Colon (tissue), 2 donors: ENCODE measurements around the gene UGGT2.
A peak's percentile ranks its signal among the peaks of the same experiment; 100 is the strongest.
"Not testable (repeated sequence)": the region's sequence is repeated elsewhere in the genome, so short reads cannot be mapped to it uniquely, and the experiment has no call there.

Experiments used
- FAIRE-seq: peaks from 2 replicates; lab custom pipeline; 2012; peaks lifted over from hg19 to GRCh38; lab: Jason Lieb, UNC
- donor health status: control.
- donor health status: control.

UGGT2 gene

DNA sequence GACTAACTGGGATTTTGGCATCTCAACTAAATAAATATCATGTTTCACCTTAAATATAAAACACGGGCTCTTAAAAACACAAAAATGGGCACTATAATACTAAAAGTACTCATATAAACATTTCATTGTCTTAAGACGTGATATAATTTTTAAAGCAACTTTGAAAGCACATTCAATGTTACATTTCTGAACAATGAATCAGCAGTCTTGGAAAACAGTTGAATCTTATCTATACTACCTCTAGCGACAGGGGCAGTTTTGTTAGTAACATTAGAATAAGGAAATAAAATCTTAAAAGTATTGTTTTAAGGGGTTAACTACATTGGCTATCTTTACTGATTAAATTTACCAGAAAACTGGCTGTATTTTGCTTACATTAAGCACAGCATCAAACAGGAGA is 156.9 kb downstream of the UGGT2 start:
- no peak for FAIRE-seq

DNA sequence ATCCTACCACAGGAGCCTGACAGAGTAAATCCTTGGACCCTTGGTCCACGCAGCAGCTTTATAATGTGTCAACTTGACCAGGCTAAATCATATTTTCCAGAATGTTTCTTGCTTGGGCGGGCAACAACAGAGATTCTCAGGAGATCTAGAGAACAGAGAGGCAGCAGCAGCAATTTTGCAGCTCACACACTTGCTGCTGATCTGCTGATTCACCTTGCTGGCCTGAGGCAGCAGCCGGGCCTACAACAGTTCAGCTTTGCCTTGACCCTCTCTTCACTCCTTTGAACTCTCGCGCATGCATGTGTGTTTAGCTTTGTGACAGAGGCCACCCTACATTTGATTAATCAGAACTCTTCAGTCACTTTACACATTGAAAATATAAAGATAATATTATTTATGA is 159.3 kb downstream of the UGGT2 start:
- no peak for FAIRE-seq

DNA sequence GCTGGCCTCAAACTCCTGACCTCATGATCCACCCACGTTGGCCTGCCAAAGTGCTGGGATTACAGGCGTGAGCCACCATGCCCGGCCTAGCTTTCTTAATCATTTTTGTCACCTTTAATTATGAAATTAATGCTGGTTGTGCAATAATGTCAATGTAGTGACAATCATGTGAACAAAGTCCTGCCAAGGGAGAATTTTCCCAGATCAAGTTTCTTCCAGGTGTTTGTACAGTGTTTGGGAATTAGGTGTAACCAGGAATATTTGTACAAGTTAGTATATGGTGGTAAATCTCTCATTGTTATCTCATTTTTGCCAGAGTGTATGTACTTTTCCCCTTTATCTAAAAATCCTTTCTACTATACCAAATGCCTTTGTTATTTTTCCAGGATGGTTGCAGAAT is 171.1 kb downstream of the UGGT2 start:
- no peak for FAIRE-seq

DNA sequence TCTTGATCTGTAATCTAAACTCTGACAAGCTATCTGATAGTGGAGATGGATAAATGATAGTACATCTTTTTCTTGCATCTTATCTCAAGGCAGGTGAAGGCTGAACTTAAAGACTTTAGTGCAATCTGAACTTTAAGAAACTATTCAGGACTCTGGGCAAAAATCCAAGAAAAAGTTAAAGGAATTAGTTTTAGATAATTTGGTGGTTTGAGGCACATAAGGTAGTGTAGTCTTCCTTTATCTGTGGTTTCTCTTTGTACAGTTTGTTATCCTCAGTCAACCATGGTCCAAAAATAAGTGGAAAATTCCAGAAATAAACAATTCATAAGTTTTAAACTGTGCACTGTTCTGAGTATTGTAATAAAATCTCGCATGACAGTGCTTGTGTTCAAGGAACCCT is 172.9 kb downstream of the UGGT2 start:
- no peak for FAIRE-seq

DNA sequence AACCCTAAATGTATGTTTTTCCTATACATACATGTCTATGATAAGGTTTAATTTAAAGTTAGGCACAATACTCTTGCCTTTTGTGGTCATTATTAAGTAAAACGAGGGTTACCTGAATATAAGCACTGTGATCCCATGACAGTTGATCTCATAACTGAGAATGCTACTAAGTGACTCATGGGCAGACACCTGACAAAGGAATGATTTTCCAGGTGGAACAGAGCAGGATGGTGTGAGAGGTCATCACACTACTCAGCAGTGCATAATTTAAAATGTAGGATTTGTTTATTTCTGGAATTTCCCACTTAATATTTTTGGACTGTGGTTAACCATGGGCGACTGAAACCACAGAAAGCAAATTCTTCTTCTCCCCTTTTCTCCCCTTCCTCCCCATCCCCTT is 178.9 kb downstream of the UGGT2 start:
- FAIRE-seq: no peak

DNA sequence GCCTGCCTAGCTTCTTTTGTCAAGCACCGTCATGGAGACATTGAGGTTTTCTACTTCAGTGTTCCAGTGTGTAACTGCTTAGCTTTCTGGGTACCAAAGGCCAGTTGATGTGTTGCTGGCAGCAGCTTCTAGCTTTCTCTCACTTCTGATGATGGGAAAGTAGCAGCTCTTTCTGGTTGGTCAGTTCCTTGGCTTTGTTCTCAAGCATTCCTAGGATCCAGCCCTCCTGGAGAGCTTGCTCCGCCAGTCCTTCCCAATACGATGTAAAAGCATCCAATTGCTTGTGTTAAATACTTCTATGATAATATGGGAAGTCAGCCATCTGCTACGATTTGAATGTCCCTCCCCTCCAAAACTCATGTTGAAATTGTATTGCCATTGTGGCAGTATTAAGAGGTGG is 182.8 kb downstream of the UGGT2 start:
- no peak for FAIRE-seq

DNA sequence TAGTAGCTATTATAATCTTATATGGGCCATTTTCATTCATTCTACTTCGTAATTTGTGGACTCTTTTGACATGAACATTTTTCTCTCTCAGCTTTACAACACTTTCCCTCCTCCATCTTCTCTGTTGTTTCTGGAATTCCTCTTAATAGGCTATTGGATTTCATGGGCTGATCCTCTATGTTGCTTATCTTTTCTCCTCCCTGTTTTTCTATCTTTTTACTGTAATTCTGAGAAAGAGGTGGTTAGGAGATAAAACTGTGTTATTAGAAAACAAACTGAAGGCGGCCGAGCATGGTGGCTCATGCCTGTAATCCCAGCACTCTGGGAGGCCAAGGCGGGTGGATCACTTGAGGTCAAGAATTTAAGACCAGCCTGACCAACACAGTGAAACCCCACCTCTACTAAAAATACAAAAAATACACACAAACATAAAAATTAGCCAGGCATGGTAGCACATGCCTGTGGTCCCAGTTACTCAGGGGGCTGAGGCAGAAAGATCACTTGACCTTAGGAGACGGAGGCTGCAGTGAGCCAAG is 188.1 kb downstream of the UGGT2 start:
- FAIRE-seq: no peak

DNA sequence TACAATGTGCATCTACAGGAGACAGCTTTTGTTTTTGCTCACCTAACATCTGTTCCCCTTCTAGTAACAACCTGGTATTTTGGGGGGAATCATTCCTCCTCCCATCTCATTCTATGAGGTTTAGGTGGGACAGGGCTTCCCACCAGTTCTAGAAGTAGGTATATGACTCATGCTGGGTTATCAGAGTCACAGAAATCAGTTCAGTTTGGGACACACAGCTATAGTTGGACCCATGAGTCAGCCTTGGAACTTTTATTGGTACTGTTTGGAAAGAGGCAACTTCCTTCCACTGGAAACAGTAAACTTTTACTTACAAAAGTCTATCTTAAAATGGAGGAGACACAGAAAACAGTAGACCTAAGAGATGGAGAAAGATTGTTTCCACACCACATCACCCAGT is 190.8 kb downstream of the UGGT2 start:
- no peak for FAIRE-seq

DNA sequence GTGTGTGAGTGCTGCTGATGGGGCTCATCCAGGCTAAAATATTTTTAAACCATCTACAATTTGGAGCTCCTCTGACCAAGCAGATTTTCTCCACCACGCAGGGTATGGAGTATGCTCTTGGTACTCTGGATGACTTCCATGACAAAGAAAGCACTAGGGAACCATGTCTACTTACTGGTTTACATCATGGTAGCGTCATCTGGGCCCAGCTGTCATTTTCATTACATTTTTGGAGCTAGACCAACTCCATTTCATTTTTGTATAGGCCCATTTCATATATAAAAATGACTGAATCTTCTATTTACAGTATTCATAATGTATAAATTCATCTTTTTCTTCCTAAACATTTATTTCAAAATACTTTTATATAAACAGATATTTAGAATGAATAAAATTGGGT is 191.9 kb downstream of the UGGT2 start:
- FAIRE-seq: no peak

DNA sequence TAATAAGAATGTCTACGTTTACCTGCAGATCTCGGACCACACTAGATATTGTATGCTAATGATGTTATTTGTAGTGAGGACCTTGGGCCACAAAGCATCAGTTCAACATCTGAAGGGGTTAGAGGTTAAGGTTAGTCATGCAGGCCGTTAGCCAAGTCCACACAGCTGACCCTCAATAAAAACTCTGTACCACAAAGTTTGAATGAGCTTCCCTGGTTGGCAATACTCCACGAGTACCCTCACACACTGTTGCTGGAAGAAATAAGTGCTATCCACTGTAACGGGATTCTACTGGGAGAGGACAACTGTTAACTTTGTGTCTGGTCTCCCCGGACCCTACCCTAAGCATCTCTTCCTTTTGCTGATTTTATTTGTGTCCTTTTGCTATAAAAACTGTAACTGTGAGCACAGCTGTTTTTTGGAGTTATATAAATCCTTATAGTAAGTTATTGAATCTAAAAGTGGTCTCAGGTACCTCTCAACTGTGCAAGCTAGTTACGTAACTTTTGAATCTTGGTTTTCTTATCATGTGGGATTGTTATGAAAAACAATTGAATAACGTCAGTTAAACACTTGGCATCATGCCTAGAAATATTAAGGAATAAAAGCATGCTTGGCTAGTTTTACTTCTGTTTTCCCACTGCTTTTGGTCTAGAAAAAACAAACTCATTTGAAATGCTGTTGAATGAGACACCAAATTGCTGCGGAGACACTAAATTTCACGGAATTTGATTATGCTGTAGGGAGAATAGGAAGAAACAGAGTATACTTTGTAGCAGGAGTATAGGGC is 194.7 kb downstream of the UGGT2 start:
- FAIRE-seq: no peak

DNA sequence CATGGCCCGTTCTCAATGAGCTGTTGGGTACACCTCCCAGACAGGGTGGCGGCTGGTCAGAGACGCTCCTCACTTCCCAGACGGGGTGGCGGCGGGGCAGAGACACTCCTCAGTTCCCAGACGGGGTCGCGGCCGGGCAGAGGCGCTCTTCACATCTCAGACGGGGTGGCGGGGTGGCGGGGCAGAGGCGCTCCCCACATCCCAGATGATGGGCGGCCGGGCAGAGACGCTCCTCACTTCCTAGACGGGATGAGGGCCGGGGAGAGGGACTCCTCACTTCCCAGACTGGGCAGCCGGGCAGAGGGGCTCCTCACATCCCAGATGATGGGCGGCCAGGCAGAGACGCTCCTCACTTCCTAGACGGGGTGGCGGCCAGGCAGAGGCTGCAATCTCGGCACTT is 207.5 kb downstream of the UGGT2 start:
- not testable (repeated sequence) for FAIRE-seq

DNA sequence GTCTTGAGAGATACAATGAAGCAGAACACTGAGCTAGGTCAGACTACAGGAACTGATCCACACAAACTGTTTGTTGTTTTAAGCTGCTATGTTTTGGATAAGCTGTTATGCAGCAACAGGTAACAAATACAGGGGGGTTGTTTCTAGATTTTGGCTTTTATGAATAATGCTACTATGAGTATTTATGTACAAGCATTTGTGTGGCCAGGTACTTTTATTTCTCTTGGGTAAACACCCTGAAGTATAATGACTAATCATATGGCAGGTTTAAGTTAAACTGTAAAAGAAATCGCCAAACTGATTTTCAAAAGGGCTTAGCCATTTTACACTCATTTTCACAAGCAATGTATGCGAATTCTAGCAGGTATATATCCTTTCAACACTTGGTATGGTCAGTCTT is 210.3 kb downstream of the UGGT2 start:
- no peak for FAIRE-seq

DNA sequence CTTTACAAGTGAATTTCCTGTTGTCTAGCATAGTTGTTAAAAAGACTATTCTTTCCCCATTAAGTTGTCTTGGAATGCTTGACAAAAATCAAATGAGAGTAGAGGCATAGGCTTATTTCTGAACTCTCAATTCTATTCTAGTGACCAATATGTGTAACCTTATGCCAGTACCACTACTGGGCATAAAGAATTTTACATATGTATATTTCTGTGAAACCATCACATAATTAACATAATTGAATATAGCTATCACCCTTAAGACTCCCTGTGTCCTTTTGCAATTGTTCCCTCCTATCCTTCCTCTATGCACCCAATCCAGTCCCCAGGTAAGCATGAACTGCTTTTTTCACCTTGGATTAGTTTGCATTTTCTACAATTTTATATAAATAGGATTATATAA is 211.3 kb downstream of the UGGT2 start:
- no peak for FAIRE-seq

DNA sequence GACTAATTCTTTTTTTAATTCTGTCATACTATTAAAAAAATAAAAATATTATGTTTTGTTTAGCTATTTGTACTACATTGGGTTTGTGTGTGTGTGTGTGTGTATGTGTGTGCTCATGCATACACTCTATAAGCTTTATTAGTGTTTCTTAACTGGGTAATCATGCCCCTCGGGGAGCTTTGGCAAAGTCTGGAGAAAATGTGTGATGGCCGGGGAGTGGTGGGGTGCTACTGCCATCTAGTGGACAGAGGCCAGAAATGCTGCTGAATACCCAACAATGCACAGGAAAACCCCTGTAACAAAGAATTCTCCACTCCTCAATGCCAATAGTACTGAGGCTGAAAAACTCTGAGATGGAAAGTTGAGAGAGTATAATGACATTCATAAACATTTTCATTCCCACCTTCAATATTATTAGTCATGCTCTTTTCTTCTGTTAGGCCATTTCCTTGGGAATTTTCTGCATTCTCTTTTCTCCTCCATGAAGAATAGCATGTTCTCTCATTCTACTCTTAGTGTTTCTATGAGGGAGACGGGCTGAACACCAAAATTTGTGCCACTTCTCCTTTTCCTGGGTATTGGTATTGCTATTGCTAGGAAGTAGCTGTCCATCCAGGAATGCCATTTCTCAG is 219.0 kb downstream of the UGGT2 start:
- no peak for FAIRE-seq

DNA sequence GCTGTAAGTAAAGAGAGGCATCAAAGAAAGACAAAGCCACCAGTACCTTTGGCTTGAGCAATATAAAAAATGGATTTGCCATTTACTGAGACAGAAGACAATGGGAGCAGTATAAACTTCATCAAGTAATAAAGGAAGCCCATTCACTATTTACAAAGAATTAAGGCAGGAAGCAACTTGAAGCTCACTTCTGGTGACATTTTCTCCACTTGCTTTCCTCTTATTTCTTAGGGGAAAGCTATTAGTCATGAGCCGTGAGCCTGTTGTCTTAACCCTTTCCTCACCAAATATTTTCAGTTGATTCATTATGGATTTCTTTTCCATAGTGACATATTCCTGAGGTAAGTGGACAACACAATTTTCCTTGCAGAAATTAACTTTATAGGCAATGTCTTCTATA is 219.5 kb downstream of the UGGT2 start:
- no peak for FAIRE-seq

DNA sequence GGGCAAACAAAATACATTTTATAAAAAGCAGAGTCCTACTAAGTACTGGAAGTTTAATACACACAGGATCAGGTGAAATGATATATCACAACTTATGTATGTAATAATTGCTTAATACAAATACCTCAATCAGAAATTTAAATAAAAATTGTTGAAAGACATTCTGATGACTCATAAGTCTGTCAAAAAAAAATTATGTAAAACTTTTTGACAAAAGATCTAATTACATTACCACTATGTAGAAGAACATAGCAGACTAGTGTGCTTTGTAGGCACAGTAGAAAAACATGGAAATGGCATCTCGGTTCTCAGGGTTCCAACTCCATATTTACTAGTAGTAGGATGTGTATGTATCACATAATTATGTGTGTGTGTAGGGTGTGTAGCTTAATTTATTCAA is 220.1 kb downstream of the UGGT2 start:
- peak; percentile 14 for FAIRE-seq

DNA sequence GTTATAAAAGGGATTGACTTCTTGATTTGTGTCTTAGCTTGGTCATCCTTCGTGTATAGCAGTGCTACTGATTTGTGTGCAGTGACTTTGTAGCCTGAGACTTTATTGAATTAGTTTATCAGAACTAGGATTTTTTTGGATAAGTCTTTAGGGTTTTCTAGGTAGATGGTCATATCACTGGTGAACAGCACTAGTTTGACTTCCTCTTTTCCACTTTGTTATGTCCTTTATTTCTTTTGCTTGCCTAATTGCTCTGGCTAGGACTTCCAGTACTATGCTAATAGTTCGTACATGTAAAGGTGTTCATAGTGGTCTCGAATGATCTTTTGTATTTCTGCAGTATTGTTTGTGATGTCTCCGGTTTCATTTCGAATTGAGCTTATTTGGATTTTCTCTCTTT is 230.9 kb downstream of the UGGT2 start:
- no peak for FAIRE-seq

DNA sequence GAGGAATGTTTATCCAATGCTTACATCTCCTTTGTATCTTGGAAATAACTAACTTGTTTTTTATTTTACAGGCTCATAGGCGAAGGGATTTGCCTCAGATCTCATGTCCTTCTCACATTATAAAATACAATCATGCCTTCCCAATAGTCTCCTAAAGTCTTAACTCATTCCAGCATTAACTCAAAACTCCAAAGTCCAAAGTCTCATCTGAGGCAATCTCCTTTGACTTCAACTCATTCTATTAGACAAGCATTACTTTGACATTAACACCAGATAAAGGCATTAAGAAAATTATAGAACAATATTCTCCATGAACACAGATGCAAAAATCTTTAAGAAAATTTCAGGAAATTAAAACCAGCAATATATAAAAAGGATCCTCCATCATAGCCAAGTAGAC is 238.7 kb downstream of the UGGT2 start:
- no peak for FAIRE-seq

DNA sequence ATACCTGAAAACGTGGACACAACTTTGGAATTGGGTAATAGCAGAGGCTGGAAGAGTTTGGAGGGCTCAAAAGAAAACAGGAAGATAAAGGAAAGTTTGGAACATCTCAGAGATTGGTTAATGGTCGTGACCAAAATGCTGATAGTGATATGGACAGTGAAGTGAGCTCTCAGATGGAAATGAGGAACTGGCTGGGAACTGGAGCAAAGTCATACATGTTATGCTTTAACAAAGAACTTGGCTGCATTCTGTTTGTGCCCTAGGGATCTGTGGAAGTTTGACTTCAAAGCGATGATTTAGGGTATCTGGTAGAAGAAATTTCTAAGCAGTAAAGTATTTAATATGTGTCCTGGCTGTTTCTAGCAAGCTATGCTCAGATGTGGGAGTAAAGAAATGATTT is 240.1 kb downstream of the UGGT2 start:
- FAIRE-seq: no peak

DNA sequence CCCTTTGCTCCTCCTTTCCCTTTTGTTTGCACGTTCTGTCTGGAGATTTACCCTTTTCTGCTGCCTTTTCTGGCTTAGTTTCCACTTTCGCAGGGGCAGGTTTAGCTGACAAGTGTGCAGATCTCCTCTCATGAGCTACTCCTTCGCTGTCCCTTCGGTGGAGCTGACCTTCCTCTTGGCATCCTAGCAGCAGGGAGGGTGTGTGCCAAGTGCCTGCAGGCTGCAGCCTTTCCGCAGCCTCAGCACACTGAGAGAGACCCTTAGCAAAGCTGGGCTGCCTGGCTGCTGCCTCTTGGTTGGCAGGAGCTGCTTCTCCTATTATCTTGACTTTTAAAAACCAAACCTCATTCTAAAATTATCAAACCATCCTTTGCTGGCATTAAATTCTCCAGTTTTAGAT is 243.8 kb downstream of the UGGT2 start:
- no peak for FAIRE-seq

DNA sequence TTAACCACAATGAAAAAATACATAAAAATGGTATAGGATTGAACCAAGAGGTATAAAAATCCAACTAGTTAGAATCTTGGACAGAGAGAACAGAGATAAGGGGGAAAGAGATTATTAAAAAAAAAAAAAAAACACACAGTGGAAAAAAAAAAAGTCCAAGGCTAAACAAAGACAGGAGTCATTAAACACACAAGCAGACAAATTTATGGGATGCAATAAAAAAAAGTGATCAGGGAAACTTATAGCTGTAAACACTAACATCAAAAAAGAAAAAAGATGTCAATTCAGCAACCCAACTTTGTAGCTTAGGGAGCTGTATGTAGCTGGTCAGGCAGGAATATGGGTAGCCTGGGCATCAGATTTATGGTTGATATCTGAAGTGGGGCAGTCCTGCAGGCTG is 247.3 kb downstream of the UGGT2 start:
- FAIRE-seq: no peak

DNA sequence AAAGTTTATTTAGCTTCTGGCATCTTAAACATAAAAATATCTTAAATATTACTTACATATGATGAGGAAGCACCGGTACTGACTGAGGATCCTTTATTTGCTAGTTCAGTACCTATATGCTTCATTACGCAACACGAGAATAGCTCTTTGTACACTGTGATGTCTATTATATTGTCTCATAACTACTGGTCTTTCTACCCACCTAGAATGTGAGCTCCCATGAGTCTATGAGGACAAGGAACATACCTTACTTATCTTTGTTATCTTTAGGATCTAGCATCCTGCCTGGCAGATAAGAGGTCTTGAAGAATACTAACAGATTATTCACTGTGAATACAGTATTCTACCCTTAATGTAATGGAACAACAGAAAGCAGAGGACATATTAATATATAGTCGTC is 251.4 kb downstream of the UGGT2 start:
- FAIRE-seq: no peak

DNA sequence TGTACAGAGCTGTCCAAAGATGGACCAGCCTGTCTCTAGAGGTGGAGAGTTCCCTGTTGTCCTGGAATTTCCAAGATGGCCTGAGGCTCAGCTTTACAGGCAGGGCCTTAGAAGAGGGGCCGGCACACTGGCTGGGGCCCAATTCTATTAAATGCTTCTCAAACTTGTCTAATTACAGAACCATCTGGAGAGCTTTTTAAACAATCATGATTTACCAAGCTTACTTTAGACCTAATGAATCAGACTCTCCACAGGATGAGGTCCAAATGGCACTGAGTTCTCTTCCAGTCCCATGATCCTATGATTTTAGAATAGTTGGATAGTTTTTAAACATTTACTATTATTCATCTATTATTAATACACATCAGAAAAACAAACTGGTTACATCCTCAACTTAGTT is 252.8 kb downstream of the UGGT2 start:
- no peak for FAIRE-seq

DNA sequence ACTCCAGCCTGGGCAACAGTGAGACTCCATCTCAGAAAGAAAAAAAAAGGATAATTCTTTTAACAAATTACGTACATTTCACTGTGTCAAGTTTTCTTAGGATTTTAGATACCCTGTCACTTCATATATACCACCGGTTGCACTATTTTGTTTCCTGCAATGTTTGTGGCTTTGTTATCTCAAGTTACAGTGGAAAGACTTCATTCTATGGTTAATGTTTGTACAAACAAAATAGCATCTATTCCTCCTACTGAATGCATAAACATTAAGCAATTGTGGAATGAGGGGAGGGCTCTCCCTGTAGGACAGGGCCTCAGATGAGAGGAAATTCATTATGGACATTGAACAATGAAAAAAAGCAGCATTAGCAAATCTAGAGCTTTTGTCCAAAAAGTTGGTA is 256.2 kb downstream of the UGGT2 start:
- no peak for FAIRE-seq
